HEK293 (cell line): ENCODE measurements around the gene SH3RF3.

Experiments used
- CTCF ChIP-seq: fragments of 450-650 bp; formaldehyde crosslinking; IDR thresholded peaks from 2 replicates; pipeline ENCODE4 v1.5.1; 2016; ENCODE audit warnings: missing biosample characterization, missing genetic modification characterization
- HOXC10 ChIP-seq: sonication (generic); formaldehyde crosslinking; IDR thresholded peaks from 2 replicates; pipeline ENCODE4 v1.8.1; 2023; ENCODE audit warnings: mild to moderate bottlenecking, missing genetic modification reagents
- PATZ1 ChIP-seq: fragments of 450-650 bp; formaldehyde crosslinking; IDR thresholded peaks from 2 replicates; pipeline ENCODE4 v1.5.1; 2016; ENCODE audit warnings: missing biosample characterization, missing genetic modification characterization
- SALL2 ChIP-seq: fragments of 450-650 bp; formaldehyde crosslinking; IDR thresholded peaks from 2 replicates; pipeline ENCODE4 v1.5.0; 2017; ENCODE audit warnings: missing biosample characterization, mild to moderate bottlenecking, missing genetic modification characterization, borderline replicate concordance
- ZFP3 ChIP-seq: fragments of 450-650 bp; formaldehyde crosslinking; IDR thresholded peaks from 2 replicates; pipeline ENCODE4 v1.5.1; 2016; ENCODE audit warnings: low read depth, missing biosample characterization, missing genetic modification characterization
- ZNF10 ChIP-seq: fragments of 450-650 bp; formaldehyde crosslinking; IDR thresholded peaks from 2 replicates; pipeline ENCODE4 v1.5.1; 2017; ENCODE audit warnings: missing biosample characterization, missing genetic modification characterization
- ZNF114 ChIP-seq: fragments of 450-650 bp; formaldehyde crosslinking; IDR thresholded peaks from 2 replicates; pipeline ENCODE4 v1.5.0; 2017; ENCODE audit warnings: missing biosample characterization, missing genetic modification characterization
- ZNF239 ChIP-seq: fragments of 450-650 bp; formaldehyde crosslinking; IDR thresholded peaks from 2 replicates; pipeline ENCODE4 v1.5.1; 2016; ENCODE audit warnings: missing biosample characterization, missing genetic modification characterization
- ZNF521 ChIP-seq: fragments of 450-650 bp; formaldehyde crosslinking; IDR thresholded peaks from 2 replicates; pipeline ENCODE4 v1.5.1; 2017; ENCODE audit warnings: missing biosample characterization, mild to moderate bottlenecking, missing genetic modification characterization
- ZNF629 ChIP-seq: fragments of 450-650 bp; formaldehyde crosslinking; IDR thresholded peaks from 2 replicates; pipeline ENCODE4 v1.5.1; 2017; ENCODE audit warnings: missing biosample characterization, missing genetic modification characterization

GRCh38 chr2:109298851-109299250 is 169.8 kb downstream of the SH3RF3 start:
- TF ChIP-seq PATZ1 (tag by site-specific recombination), result no peak
- no peak for TF ChIP-seq ZNF114 (tag by site-specific recombination)
- TF ChIP-seq CTCF (tag by site-specific recombination), result no peak
- TF ChIP-seq ZNF521 (tag by site-specific recombination), result no peak
- TF ChIP-seq ZNF239 (tag by site-specific recombination), result no peak
- no peak for TF ChIP-seq ZNF629 (tag by site-specific recombination)
- no peak for TF ChIP-seq HOXC10
- no peak for TF ChIP-seq ZNF10 (tag by site-specific recombination)
- no peak for TF ChIP-seq SALL2
- no peak for TF ChIP-seq ZFP3 (tag by site-specific recombination)
